Right lobe of liver (tissue), 4 donors: Measurements from ENCODE around the gene FSTL4.

Experiments
- POLR2A ChIP-seq: fragments of 450-650 bp; IDR thresholded peaks from one replicate; pipeline ENCODE4 v1.6.1; 2017; ENCODE audit warnings: antibody characterized with exemption, mild to moderate bottlenecking
- TF ChIP-seq, protein P1 (sequence below), 4 donors: fragments of 200-600 bp in 3 of 4; fragments of 450-650 bp in 1 of 4; IDR thresholded peaks; one replicate each; pipeline versions ENCODE4 v1.5.1 to v1.8.0; 2016 to 2022; ENCODE audit warnings: antibody characterized with exemption in 4 of 4, mild to moderate bottlenecking in 2 of 4
- donor health status: DM: no; HTN: no; CAD: no.
- donor health status: DM: no; HTN: no; CAD: no.
- donor health status: DM: no; HTN: yes; CAD: no.

DNA sequence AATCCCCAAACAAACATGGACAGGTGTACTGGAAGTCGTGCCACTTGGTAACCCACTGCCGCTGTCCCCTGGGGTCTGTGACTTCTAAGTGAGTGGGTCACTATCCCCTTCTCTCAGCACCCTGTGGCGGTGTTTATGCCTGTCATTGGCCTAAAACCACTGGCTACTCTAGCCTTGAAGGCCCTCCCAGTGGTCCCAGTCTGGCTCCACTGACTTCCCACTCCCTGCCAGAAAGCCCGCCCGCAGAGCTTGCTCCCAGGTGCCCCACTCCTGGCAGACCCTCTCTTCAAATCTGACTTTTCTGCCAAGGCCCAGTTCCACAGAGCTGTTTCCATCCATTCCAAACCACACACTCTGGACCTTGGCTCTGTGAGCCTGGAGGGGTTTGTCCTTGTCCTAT is 286.0 kb downstream of the FSTL4 start:
- TF ChIP-seq, protein P1, sequence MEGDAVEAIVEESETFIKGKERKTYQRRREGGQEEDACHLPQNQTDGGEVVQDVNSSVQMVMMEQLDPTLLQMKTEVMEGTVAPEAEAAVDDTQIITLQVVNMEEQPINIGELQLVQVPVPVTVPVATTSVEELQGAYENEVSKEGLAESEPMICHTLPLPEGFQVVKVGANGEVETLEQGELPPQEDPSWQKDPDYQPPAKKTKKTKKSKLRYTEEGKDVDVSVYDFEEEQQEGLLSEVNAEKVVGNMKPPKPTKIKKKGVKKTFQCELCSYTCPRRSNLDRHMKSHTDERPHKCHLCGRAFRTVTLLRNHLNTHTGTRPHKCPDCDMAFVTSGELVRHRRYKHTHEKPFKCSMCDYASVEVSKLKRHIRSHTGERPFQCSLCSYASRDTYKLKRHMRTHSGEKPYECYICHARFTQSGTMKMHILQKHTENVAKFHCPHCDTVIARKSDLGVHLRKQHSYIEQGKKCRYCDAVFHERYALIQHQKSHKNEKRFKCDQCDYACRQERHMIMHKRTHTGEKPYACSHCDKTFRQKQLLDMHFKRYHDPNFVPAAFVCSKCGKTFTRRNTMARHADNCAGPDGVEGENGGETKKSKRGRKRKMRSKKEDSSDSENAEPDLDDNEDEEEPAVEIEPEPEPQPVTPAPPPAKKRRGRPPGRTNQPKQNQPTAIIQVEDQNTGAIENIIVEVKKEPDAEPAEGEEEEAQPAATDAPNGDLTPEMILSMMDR (IDR thresholded peaks at IDR 0.05), result no peak
- no peak for TF ChIP-seq POLR2A
